H9 (cell line): ENCODE results near the gene PIAS1. TPM values are rescaled to one million over a fixed set of nuclear protein-coding genes. Genes with fewer than 3 reads are reported as not detected.
"Not testable (repeated sequence)": the region's sequence is repeated elsewhere in the genome, so short reads cannot be mapped to it uniquely, and the experiment has no call there.

Source experiments
- DNase-seq: peaks from one replicate; pipeline ENCODE4 v3.0.0-alpha.2; 2017
- H2AFZ ChIP-seq: one replicate; pipeline ENCODE4 v1.6.1; 2013; ENCODE audit warnings: mild to moderate bottlenecking, low read length, control low read depth, moderate library complexity
- H2AK5ac ChIP-seq: 2 replicates; pipeline ENCODE4 v1.6.1; 2013; ENCODE audit warnings: low read length, control low read depth, mixed read lengths; ENCODE audit not compliant: insufficient read length
- H2BK120ac ChIP-seq: one replicate; pipeline ENCODE4 v1.6.1; 2013; ENCODE audit warnings: low read depth, mild to moderate bottlenecking, low read length, control low read depth, inconsistent platforms; ENCODE audit not compliant: poor library complexity, severe bottlenecking
- H2BK12ac ChIP-seq: 2 replicates; pipeline ENCODE4 v1.6.1; 2013; ENCODE audit warnings: low read length, control low read depth, mixed read lengths, low read depth; ENCODE audit not compliant: insufficient read length
- H2BK15ac ChIP-seq: 2 replicates; pipeline ENCODE4 v1.6.1; 2013; ENCODE audit warnings: low read depth, low read length, control low read depth
- H2BK20ac ChIP-seq: one replicate; pipeline ENCODE4 v1.6.1; 2013; ENCODE audit warnings: low read depth, mild to moderate bottlenecking, low read length, control low read depth, inconsistent platforms; ENCODE audit not compliant: poor library complexity, severe bottlenecking
- H2BK5ac ChIP-seq: 2 replicates; pipeline ENCODE4 v1.6.1; 2013; ENCODE audit warnings: low read length, control low read depth, mixed read lengths; ENCODE audit not compliant: insufficient read length
- H3K14ac ChIP-seq: 2 replicates; pipeline ENCODE4 v1.6.1; 2013; ENCODE audit warnings: low read length, control low read depth; ENCODE audit not compliant: insufficient read depth
- H3K18ac ChIP-seq: 2 replicates; pipeline ENCODE4 v1.6.1; 2013; ENCODE audit warnings: low read depth, mild to moderate bottlenecking, mixed read lengths, low read length, control low read depth; ENCODE audit not compliant: insufficient read length
- H3K23ac ChIP-seq: 2 replicates; pipeline ENCODE4 v1.6.1; 2013; ENCODE audit warnings: low read length, control low read depth, mixed read lengths, low read depth; ENCODE audit not compliant: insufficient read length
- H3K23me2 ChIP-seq: 2 replicates; pipeline ENCODE4 v1.6.1; 2013; ENCODE audit warnings: low read depth, mild to moderate bottlenecking, mixed read lengths, low read length, control low read depth; ENCODE audit not compliant: insufficient read length, poor library complexity, severe bottlenecking
- H3K27ac ChIP-seq: 2 replicates; pipeline ENCODE4 v1.5.1; 2013; ENCODE audit warnings: low read length, control low read depth, mixed read lengths, low read depth; ENCODE audit not compliant: insufficient read length
- H3K27me3 ChIP-seq: 2 replicates; pipeline ENCODE4 v1.6.1; 2013; ENCODE audit warnings: low read length, control low read depth, inconsistent platforms; ENCODE audit not compliant: insufficient read depth
- H3K4ac ChIP-seq: 2 replicates; pipeline ENCODE4 v1.6.1; 2013; ENCODE audit warnings: low read depth, mild to moderate bottlenecking, control low read depth, inconsistent platforms, low read length, moderate library complexity
- H3K4me1 ChIP-seq: 2 replicates; pipeline ENCODE4 v1.6.1; 2013; ENCODE audit warnings: low read length, control low read depth, inconsistent platforms; ENCODE audit not compliant: insufficient read depth
- H3K4me2 ChIP-seq: 2 replicates; pipeline ENCODE4 v1.6.1; 2013; ENCODE audit warnings: low read length, control low read depth, mixed read lengths; ENCODE audit not compliant: insufficient read length, insufficient read depth
- H3K56ac ChIP-seq: 2 replicates; pipeline ENCODE4 v1.6.1; 2013; ENCODE audit warnings: low read depth, mild to moderate bottlenecking, mixed read lengths, low read length, control low read depth; ENCODE audit not compliant: insufficient read length
- H3K79me1 ChIP-seq: 2 replicates; pipeline ENCODE4 v1.6.1; 2013; ENCODE audit warnings: low read depth, mild to moderate bottlenecking, moderate library complexity, low read length, control low read depth, inconsistent platforms; ENCODE audit not compliant: insufficient read depth, poor library complexity, severe bottlenecking
- H3K79me2 ChIP-seq: 2 replicates; pipeline ENCODE4 v1.6.1; 2013; ENCODE audit warnings: low read length, control low read depth, inconsistent platforms; ENCODE audit not compliant: insufficient read depth
- H3K9ac ChIP-seq: 2 replicates; pipeline ENCODE4 v1.6.1; 2013; ENCODE audit warnings: low read length, control low read depth, mixed read lengths; ENCODE audit not compliant: insufficient read length; ENCODE audit errors: extremely low read depth
- H3K9me3 ChIP-seq: one replicate; pipeline ENCODE4 v1.6.1; 2013; ENCODE audit warnings: low read depth, low read length, inconsistent platforms; ENCODE audit not compliant: control insufficient read depth
- H3T11ph ChIP-seq: one replicate; pipeline ENCODE4 v1.6.1; 2013; ENCODE audit warnings: mild to moderate bottlenecking, low read length, control low read depth, inconsistent platforms
- H4K20me1 ChIP-seq: one replicate; pipeline ENCODE4 v1.6.1; 2013; ENCODE audit not compliant: control insufficient read depth, insufficient read length, insufficient read depth
- H4K5ac ChIP-seq: 2 replicates; pipeline ENCODE4 v1.6.1; 2013; ENCODE audit warnings: low read depth, mild to moderate bottlenecking, mixed read lengths, low read length, control low read depth; ENCODE audit not compliant: insufficient read length
- H4K8ac ChIP-seq: replicated peaks from 2 replicates; pipeline ENCODE4 v1.6.1; 2013; ENCODE audit warnings: low read length, control low read depth, mixed read lengths, low read depth; ENCODE audit not compliant: insufficient read length
- H4K91ac ChIP-seq: 2 replicates; pipeline ENCODE4 v1.6.1; 2013; ENCODE audit warnings: low read depth, mild to moderate bottlenecking, moderate library complexity, mixed read lengths, low read length, control low read depth; ENCODE audit not compliant: insufficient read length
- H3K27ac Mint-ChIP-seq, 3 experiments: 2 replicates in 2 of 3; 3 replicates in 1 of 3; pipeline ENCODE4 v1.8.0; 2020 to 2021; ENCODE audit warnings: mixed read lengths in 3 of 3, mild to moderate bottlenecking in 1 of 3, moderate library complexity in 1 of 3
- H3K27me3 Mint-ChIP-seq: 2 replicates; pipeline ENCODE4 v1.8.0; 2021; ENCODE audit warnings: low read depth, mild to moderate bottlenecking, moderate library complexity, mixed read lengths
- H3K36me3 Mint-ChIP-seq, 3 experiments: 2 replicates in 2 of 3; 3 replicates in 1 of 3; pipeline ENCODE4 v1.8.0; 2020 to 2021; ENCODE audit warnings: low read depth in 3 of 3, mixed read lengths in 3 of 3; ENCODE audit not compliant: insufficient read depth in 1 of 3
- H3K4me1 Mint-ChIP-seq, 2 experiments: 2 replicates each; pipeline ENCODE4 v1.8.0; 2020; ENCODE audit warnings: mixed read lengths in 2 of 2
- H3K4me3 Mint-ChIP-seq, 2 experiments: 2 replicates in 1 of 2; 3 replicates in 1 of 2; pipeline ENCODE4 v1.8.0; 2020 to 2021; ENCODE audit warnings: mild to moderate bottlenecking in 2 of 2, mixed read lengths in 2 of 2, moderate library complexity in 1 of 2
- H3K9me3 Mint-ChIP-seq, 2 experiments: 2 replicates in 1 of 2; 3 replicates in 1 of 2; pipeline ENCODE4 v1.8.0; 2020; ENCODE audit warnings: mild to moderate bottlenecking in 2 of 2, mixed read lengths in 2 of 2, moderate library complexity in 1 of 2
- CTCF ChIP-seq: fragments of 200-600 bp; sonication (generic); conservative IDR thresholded peaks from 3 replicates; pipeline ENCODE4 v1.8.0; 2021; ENCODE audit warnings: antibody characterized with exemption, mild to moderate bottlenecking
- WGBS: extraction: QIAGEN DNeasy Blood & Tissue Kit; methylation state at CpG from one replicate; pipeline ENCODE4 v1.1.7; 2013; ENCODE audit warnings: missing lambda C conversion rate, low lambda C conversion rate, mixed read lengths; ENCODE audit not compliant: insufficient read length; ENCODE audit errors: extremely low coverage; 5-methylcytosine and 5-hydroxymethylcytosine counted together
- long read RNA-seq: library from polyadenylated mRNA; unstranded; transcript quantifications from one replicate; pipeline ENCODE4 v2.0.0, GENCODE V29; 2020
- total RNA-seq: library from RNA; stranded (reverse); gene quantifications from 2 replicates; pipeline ENCODE4 v1.2.1, GENCODE V29; 2021

PIAS1 gene
- total RNA-seq: 29.4 and 31.1 TPM in 2 replicates
- long read RNA-seq, full-length matches to known transcripts: 121 of 149 reads
- long read RNA-seq, partial matches to known transcripts: 16 of 149 reads
- long read RNA-seq, other reads (novel, unspliced or antisense): 12 of 149 reads

- Histone ChIP-seq H2BK15ac (no peak within 1 kb of the TSS), H3K27ac (peak within 1 kb of the TSS; percentile 19), H2BK12ac (no peak within 1 kb of the TSS), H3K79me1 (peaks cover 1% of the 10 kb centered on the region), H3K56ac (no peak within 1 kb of the TSS), H3K27me3 (no peaks in the 10 kb centered on the region), H3K14ac (peak within 1 kb of the TSS; percentile 91), H2AFZ (peak within 1 kb of the TSS; percentile 97), H3K9ac (peak within 1 kb of the TSS; percentile 77), H3K4me1 (peaks cover 2% of the 10 kb centered on the region; the same call in 1 of the 2 replicates), H3K4ac (no peak within 1 kb of the TSS), H2BK5ac (no peak within 1 kb of the TSS), H2AK5ac (no peak within 1 kb of the TSS), H4K5ac (no peak within 1 kb of the TSS), H3K23ac (no peak within 1 kb of the TSS), H3K18ac (peak within 1 kb of the TSS; percentile 85), H3K79me2 (peaks cover 12% of the 10 kb centered on the region; the same call in 1 of the 2 replicates), H4K8ac (no peak within 1 kb of the TSS), H2BK120ac (no peak within 1 kb of the TSS), H3K9me3 (no peaks in the 10 kb centered on the region), H3K23me2 (peaks cover 13% of the 10 kb centered on the region), H4K20me1 (no peaks in the 10 kb centered on the region), H4K91ac (no peak within 1 kb of the TSS), H3K4me2 (peak within 1 kb of the TSS; percentile 88), H3T11ph (no peak within 1 kb of the TSS), H2BK20ac (no peak within 1 kb of the TSS)
- Mint-ChIP-seq H3K36me3 (peaks cover 0 to 3% (median 0%) of the 10 kb centered on the region in 3 experiments; a peak in 1 of 7 replicates), H3K9me3 (no peaks in the 10 kb centered on the region), H3K27ac (peak within 1 kb of the TSS in 2 of 3 experiments; percentile 33 to 73; a peak in 6 of 7 replicates), H3K4me1 (peaks cover 47 to 50% of the 10 kb centered on the region in 2 experiments), H3K4me3 (peak within 1 kb of the TSS; percentile 88 to 90), H3K27me3 (peaks cover 7% of the 10 kb centered on the region)
- DNase-seq: peak; percentile 96
- TF ChIP-seq CTCF: 0 out of 3 replicates have a peak, but pooled peaks have one; percentile 15
- no CpG with 5 or more reads among the region's 72 CpGs for WGBS
Measured at GRCh38 chr15:68053701-68054627, at the start of gene PIAS1. TSS of gene PIAS1 (plus strand) at chr15:68054315. CDS start at chr15:68054327, 12 bp downstream.

- WGBS: no CpG with 5 or more reads among the region's 5 CpGs
- H3K79me2 ChIP-seq: not testable (repeated sequence)
- H3K27ac Mint-ChIP-seq: peak overlapping the region; percentile 30 to 88 (median 88)
Measured at GRCh38 chr15:68007642-68008041, 46.5 kb upstream of the PIAS1 start.

More at GRCh38 chr15:68007642-68008041, 46.5 kb upstream of the PIAS1 start:
- H3K14ac ChIP-seq, H3K18ac ChIP-seq, H3K4ac ChIP-seq, DNase-seq, H3K9ac ChIP-seq, H2AFZ ChIP-seq, H4K5ac ChIP-seq, H4K91ac ChIP-seq, H3K4me2 ChIP-seq, H3K27ac ChIP-seq, H4K20me1 ChIP-seq, H2BK20ac ChIP-seq, H3K79me1 ChIP-seq, H3K27me3 ChIP-seq, H3K9me3 ChIP-seq, H3K27me3 Mint-ChIP-seq, H2BK120ac ChIP-seq, H3T11ph ChIP-seq, H2BK12ac ChIP-seq, H4K8ac ChIP-seq, H2AK5ac ChIP-seq, H3K4me1 ChIP-seq, H2BK5ac ChIP-seq, H3K23ac ChIP-seq, H3K56ac ChIP-seq, H3K23me2 ChIP-seq, H3K4me3 Mint-ChIP-seq, H2BK15ac ChIP-seq: not testable (repeated sequence)
- H3K4me1 Mint-ChIP-seq: peaks cover 35 to 49% of the 10 kb centered on the region in 2 experiments
- peaks cover 10 to 25% (median 14%) of the 10 kb centered on the region in 3 experiments for H3K36me3 Mint-ChIP-seq
- peaks cover 10 to 14% of the 10 kb centered on the region in 2 experiments for H3K9me3 Mint-ChIP-seq
